Stimulated activated naive CD8-positive, alpha-beta T cell treated with anti-CD3 and anti-CD28 coated beads, Interleukin-15, Interleukin-2, amounts not matched to agents 100 ng/mL and 50 ng/mL, for 24 hours (primary cell): ENCODE data around the gene RPL36.

Experiments
- H3K27ac Mint-ChIP-seq: one replicate; pipeline ENCODE4 v1.8.0; 2021; ENCODE audit warnings: mild to moderate bottlenecking, mixed read lengths
- H3K27me3 Mint-ChIP-seq: one replicate; pipeline ENCODE4 v1.8.0; 2021; ENCODE audit warnings: mixed read lengths
- H3K36me3 Mint-ChIP-seq: one replicate; pipeline ENCODE4 v1.8.0; 2021; ENCODE audit warnings: low read depth, mixed read lengths
- H3K4me1 Mint-ChIP-seq: one replicate; pipeline ENCODE4 v1.8.0; 2021; ENCODE audit warnings: low read depth, mixed read lengths
- H3K4me3 Mint-ChIP-seq: one replicate; pipeline ENCODE4 v1.8.0; 2021; ENCODE audit warnings: mild to moderate bottlenecking, mixed read lengths
- H3K9me3 Mint-ChIP-seq: one replicate; pipeline ENCODE4 v1.8.0; 2021; ENCODE audit warnings: mixed read lengths

RPL36 gene

GRCh38 chr19:5665781-5666513 lies 24.1 kb upstream of the RPL36 start:
- Mint-ChIP-seq H3K27me3 (no peaks in the 10 kb centered on the region), H3K27ac (peak overlapping the region; percentile 75), H3K36me3 (peaks cover 69% of the 10 kb centered on the region), H3K4me1 (peaks cover 16% of the 10 kb centered on the region), H3K9me3 (no peaks in the 10 kb centered on the region), H3K4me3 (no peak overlapping the region)

GRCh38 chr19:5666921-5667610 lies 23.0 kb upstream of the RPL36 start:
- H3K36me3 Mint-ChIP-seq: peaks cover 64% of the 10 kb centered on the region
- H3K4me3 Mint-ChIP-seq: no peak overlapping the region
- H3K9me3 Mint-ChIP-seq: no peaks in the 10 kb centered on the region
- no peaks in the 10 kb centered on the region for H3K27me3 Mint-ChIP-seq
- peak overlapping the region; percentile 40 for H3K27ac Mint-ChIP-seq
- H3K4me1 Mint-ChIP-seq: peaks cover 16% of the 10 kb centered on the region

- Mint-ChIP-seq H3K27ac (no peak overlapping the region), H3K4me1 (peaks cover 16% of the 10 kb centered on the region), H3K9me3 (no peaks in the 10 kb centered on the region), H3K27me3 (no peaks in the 10 kb centered on the region), H3K36me3 (peaks cover 65% of the 10 kb centered on the region), H3K4me3 (no peak overlapping the region)
These were observed 22.3 kb upstream of the RPL36 start for GRCh38 chr19:5667751-5668271.

- peaks cover 16% of the 10 kb centered on the region for H3K4me1 Mint-ChIP-seq
- H3K27me3 Mint-ChIP-seq: no peaks in the 10 kb centered on the region
- no peaks in the 10 kb centered on the region for H3K9me3 Mint-ChIP-seq
- peaks cover 62% of the 10 kb centered on the region for H3K36me3 Mint-ChIP-seq
- H3K27ac Mint-ChIP-seq: no peak overlapping the region
- no peak overlapping the region for H3K4me3 Mint-ChIP-seq
These were observed 20.9 kb upstream of the RPL36 start for GRCh38 chr19:5669212-5669611.

GRCh38 chr19:5671600-5671999 lies 18.5 kb upstream of the RPL36 start:
- H3K27me3 Mint-ChIP-seq: no peaks in the 10 kb centered on the region
- H3K4me3 Mint-ChIP-seq: no peak overlapping the region
- no peaks in the 10 kb centered on the region for H3K9me3 Mint-ChIP-seq
- H3K36me3 Mint-ChIP-seq: peaks cover 40% of the 10 kb centered on the region
- H3K27ac Mint-ChIP-seq: peak overlapping the region; percentile 21
- H3K4me1 Mint-ChIP-seq: no peaks in the 10 kb centered on the region

GRCh38 chr19:5672708-5673459 lies 17.2 kb upstream of the RPL36 start:
- no peak overlapping the region for H3K27ac Mint-ChIP-seq
- no peaks in the 10 kb centered on the region for H3K27me3 Mint-ChIP-seq
- H3K9me3 Mint-ChIP-seq: no peaks in the 10 kb centered on the region
- peaks cover 28% of the 10 kb centered on the region for H3K36me3 Mint-ChIP-seq
- no peaks in the 10 kb centered on the region for H3K4me1 Mint-ChIP-seq
- no peak overlapping the region for H3K4me3 Mint-ChIP-seq

- Mint-ChIP-seq H3K4me1 (no peaks in the 10 kb centered on the region), H3K27me3 (no peaks in the 10 kb centered on the region), H3K27ac (no peak overlapping the region), H3K9me3 (no peaks in the 10 kb centered on the region), H3K36me3 (peaks cover 22% of the 10 kb centered on the region), H3K4me3 (no peak overlapping the region)
These were observed 16.3 kb upstream of the RPL36 start for GRCh38 chr19:5673752-5674151.

- H3K9me3 Mint-ChIP-seq: no peaks in the 10 kb centered on the region
- H3K27me3 Mint-ChIP-seq: no peaks in the 10 kb centered on the region
- H3K36me3 Mint-ChIP-seq: peaks cover 12% of the 10 kb centered on the region
- H3K4me1 Mint-ChIP-seq: peaks cover 8% of the 10 kb centered on the region
- H3K4me3 Mint-ChIP-seq: no peak overlapping the region
- no peak overlapping the region for H3K27ac Mint-ChIP-seq
These were observed 15.4 kb upstream of the RPL36 start for GRCh38 chr19:5674714-5675113.

GRCh38 chr19:5676105-5676771 lies 13.9 kb upstream of the RPL36 start:
- Mint-ChIP-seq H3K4me3 (no peak overlapping the region), H3K4me1 (peaks cover 13% of the 10 kb centered on the region), H3K9me3 (no peaks in the 10 kb centered on the region), H3K27ac (no peak overlapping the region), H3K27me3 (no peaks in the 10 kb centered on the region), H3K36me3 (peaks cover 11% of the 10 kb centered on the region)

GRCh38 chr19:5676772-5677105 lies 13.4 kb upstream of the RPL36 start:
- no peak overlapping the region for H3K27ac Mint-ChIP-seq
- no peaks in the 10 kb centered on the region for H3K9me3 Mint-ChIP-seq
- H3K27me3 Mint-ChIP-seq: no peaks in the 10 kb centered on the region
- no peak overlapping the region for H3K4me3 Mint-ChIP-seq
- H3K4me1 Mint-ChIP-seq: peaks cover 18% of the 10 kb centered on the region
- peaks cover 11% of the 10 kb centered on the region for H3K36me3 Mint-ChIP-seq

- Mint-ChIP-seq H3K9me3 (no peaks in the 10 kb centered on the region), H3K36me3 (peaks cover 11% of the 10 kb centered on the region), H3K4me3 (no peak overlapping the region), H3K27me3 (no peaks in the 10 kb centered on the region), H3K27ac (no peak overlapping the region), H3K4me1 (peaks cover 21% of the 10 kb centered on the region)
These were observed 13.0 kb upstream of the RPL36 start for GRCh38 chr19:5677136-5677535.

GRCh38 chr19:5677580-5677979 lies 12.5 kb upstream of the RPL36 start:
- Mint-ChIP-seq H3K4me3 (peak overlapping the region; percentile 7), H3K36me3 (peaks cover 11% of the 10 kb centered on the region), H3K27ac (no peak overlapping the region), H3K9me3 (no peaks in the 10 kb centered on the region), H3K27me3 (no peaks in the 10 kb centered on the region), H3K4me1 (peaks cover 21% of the 10 kb centered on the region)

- Mint-ChIP-seq H3K4me3 (no peak overlapping the region), H3K27me3 (no peaks in the 10 kb centered on the region), H3K9me3 (no peaks in the 10 kb centered on the region), H3K4me1 (peaks cover 21% of the 10 kb centered on the region), H3K36me3 (peaks cover 6% of the 10 kb centered on the region), H3K27ac (no peak overlapping the region)
These were observed 11.9 kb upstream of the RPL36 start for GRCh38 chr19:5678071-5678718.

GRCh38 chr19:5679289-5680083 lies 10.6 kb upstream of the RPL36 start:
- no peaks in the 10 kb centered on the region for H3K27me3 Mint-ChIP-seq
- no peaks in the 10 kb centered on the region for H3K9me3 Mint-ChIP-seq
- peaks cover 21% of the 10 kb centered on the region for H3K4me1 Mint-ChIP-seq
- peak overlapping the region; percentile 98 for H3K4me3 Mint-ChIP-seq
- H3K36me3 Mint-ChIP-seq: no peaks in the 10 kb centered on the region
- H3K27ac Mint-ChIP-seq: peak overlapping the region; percentile 97
